K562 (cell line): Measurements from ENCODE around the gene KIF12.

ENCODE experiments used
- AFF4 ChIP-seq: sonication (generic); formaldehyde crosslinking; IDR thresholded peaks from 2 replicates; pipeline ENCODE4 v1.8.0; 2023; ENCODE audit warnings: mild to moderate bottlenecking, missing genetic modification reagents
- IRF2 ChIP-seq: sonication (generic); formaldehyde crosslinking; IDR thresholded peaks from 2 replicates; pipeline ENCODE4 v1.8.1; 2022; ENCODE audit warnings: mild to moderate bottlenecking, missing genetic modification reagents
- NCOA6 ChIP-seq: fragments of 450-650 bp; IDR thresholded peaks from 2 replicates; pipeline ENCODE4 v1.6.1; 2017; ENCODE audit warnings: mild to moderate bottlenecking
- POLR2A ChIP-seq: fragments of 450-650 bp; conservative IDR thresholded peaks from 2 replicates; pipeline ENCODE4 v1.6.1; 2016
- POLR2AphosphoS2 ChIP-seq: IDR thresholded peaks from 2 replicates; pipeline ENCODE4 v1.6.1; 2012; ENCODE audit warnings: low read length, improper control_type of control experiment
- ZBTB8A ChIP-seq: fragments of 450-650 bp; IDR thresholded peaks from 2 replicates; pipeline ENCODE4 v1.6.1; 2018; ENCODE audit warnings: mild to moderate bottlenecking, moderate library complexity; ENCODE audit not compliant: partially characterized antibody
- ZC3H8 ChIP-seq: fragments of 450-650 bp; IDR thresholded peaks from 2 replicates; pipeline ENCODE4 v1.6.1; 2017
- TF ChIP-seq, protein P1 (sequence below): fragments of 450-650 bp; IDR thresholded peaks from 2 replicates; pipeline ENCODE4 v1.6.1; 2016; ENCODE audit warnings: low read depth, mild to moderate bottlenecking, moderate library complexity
- TF ChIP-seq, protein P2 (sequence below), 3 experiments: IDR thresholded peaks in 2 of 3; conservative IDR thresholded peaks in 1 of 3; 2 replicates each; pipeline ENCODE4 v1.5.1; 2011 to 2012; ENCODE audit warnings: low read length in 3 of 3, mild to moderate bottlenecking in 3 of 3, control low read depth in 2 of 3, improper control_type of control experiment in 1 of 3, inconsistent platforms in 1 of 3, low read depth in 1 of 3, mixed read lengths in 1 of 3, moderate library complexity in 1 of 3; ENCODE audit not compliant: insufficient read depth in 2 of 3
- TF ChIP-seq, protein P3 (sequence below), 2 experiments: fragments of 450-650 bp; formaldehyde crosslinking in 1 of 2; IDR thresholded peaks; 2 replicates each; pipeline versions ENCODE4 v1.4.0 to v1.6.1; 2014 to 2020; ENCODE audit warnings: mild to moderate bottlenecking in 2 of 2, borderline replicate concordance in 1 of 2, low read depth in 1 of 2

- TF ChIP-seq, protein P1, sequence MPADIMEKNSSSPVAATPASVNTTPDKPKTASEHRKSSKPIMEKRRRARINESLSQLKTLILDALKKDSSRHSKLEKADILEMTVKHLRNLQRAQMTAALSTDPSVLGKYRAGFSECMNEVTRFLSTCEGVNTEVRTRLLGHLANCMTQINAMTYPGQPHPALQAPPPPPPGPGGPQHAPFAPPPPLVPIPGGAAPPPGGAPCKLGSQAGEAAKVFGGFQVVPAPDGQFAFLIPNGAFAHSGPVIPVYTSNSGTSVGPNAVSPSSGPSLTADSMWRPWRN: no peak
- TF ChIP-seq ZBTB8A (no peak), NCOA6 (no peak), IRF2 (CRISPR knock-in tag) (no peak), ZC3H8 (no peak), AFF4 (CRISPR knock-in tag) (no peak), POLR2A (no peak), POLR2AphosphoS2 (no peak)
- TF ChIP-seq, protein P2, sequence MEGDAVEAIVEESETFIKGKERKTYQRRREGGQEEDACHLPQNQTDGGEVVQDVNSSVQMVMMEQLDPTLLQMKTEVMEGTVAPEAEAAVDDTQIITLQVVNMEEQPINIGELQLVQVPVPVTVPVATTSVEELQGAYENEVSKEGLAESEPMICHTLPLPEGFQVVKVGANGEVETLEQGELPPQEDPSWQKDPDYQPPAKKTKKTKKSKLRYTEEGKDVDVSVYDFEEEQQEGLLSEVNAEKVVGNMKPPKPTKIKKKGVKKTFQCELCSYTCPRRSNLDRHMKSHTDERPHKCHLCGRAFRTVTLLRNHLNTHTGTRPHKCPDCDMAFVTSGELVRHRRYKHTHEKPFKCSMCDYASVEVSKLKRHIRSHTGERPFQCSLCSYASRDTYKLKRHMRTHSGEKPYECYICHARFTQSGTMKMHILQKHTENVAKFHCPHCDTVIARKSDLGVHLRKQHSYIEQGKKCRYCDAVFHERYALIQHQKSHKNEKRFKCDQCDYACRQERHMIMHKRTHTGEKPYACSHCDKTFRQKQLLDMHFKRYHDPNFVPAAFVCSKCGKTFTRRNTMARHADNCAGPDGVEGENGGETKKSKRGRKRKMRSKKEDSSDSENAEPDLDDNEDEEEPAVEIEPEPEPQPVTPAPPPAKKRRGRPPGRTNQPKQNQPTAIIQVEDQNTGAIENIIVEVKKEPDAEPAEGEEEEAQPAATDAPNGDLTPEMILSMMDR (IDR thresholded peaks at IDR 0.05 in 2 of 3, conservative IDR thresholded peaks at IDR 0.05 in 1 of 3; ENCODE audit: insufficient read depth in 2 of 3, low read depth in 1 of 3, low read length in 3 of 3): no peak
- TF ChIP-seq, protein P3, sequence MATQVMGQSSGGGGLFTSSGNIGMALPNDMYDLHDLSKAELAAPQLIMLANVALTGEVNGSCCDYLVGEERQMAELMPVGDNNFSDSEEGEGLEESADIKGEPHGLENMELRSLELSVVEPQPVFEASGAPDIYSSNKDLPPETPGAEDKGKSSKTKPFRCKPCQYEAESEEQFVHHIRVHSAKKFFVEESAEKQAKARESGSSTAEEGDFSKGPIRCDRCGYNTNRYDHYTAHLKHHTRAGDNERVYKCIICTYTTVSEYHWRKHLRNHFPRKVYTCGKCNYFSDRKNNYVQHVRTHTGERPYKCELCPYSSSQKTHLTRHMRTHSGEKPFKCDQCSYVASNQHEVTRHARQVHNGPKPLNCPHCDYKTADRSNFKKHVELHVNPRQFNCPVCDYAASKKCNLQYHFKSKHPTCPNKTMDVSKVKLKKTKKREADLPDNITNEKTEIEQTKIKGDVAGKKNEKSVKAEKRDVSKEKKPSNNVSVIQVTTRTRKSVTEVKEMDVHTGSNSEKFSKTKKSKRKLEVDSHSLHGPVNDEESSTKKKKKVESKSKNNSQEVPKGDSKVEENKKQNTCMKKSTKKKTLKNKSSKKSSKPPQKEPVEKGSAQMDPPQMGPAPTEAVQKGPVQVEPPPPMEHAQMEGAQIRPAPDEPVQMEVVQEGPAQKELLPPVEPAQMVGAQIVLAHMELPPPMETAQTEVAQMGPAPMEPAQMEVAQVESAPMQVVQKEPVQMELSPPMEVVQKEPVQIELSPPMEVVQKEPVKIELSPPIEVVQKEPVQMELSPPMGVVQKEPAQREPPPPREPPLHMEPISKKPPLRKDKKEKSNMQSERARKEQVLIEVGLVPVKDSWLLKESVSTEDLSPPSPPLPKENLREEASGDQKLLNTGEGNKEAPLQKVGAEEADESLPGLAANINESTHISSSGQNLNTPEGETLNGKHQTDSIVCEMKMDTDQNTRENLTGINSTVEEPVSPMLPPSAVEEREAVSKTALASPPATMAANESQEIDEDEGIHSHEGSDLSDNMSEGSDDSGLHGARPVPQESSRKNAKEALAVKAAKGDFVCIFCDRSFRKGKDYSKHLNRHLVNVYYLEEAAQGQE (IDR thresholded peaks at IDR 0.05; ENCODE audit: borderline replicate concordance): no peak
- TF ChIP-seq, protein P3 (CRISPR knock-in tag; IDR thresholded peaks at IDR 0.05; ENCODE audit: low read depth): no peak
Measured at GRCh38 chr9:114069476-114070187, 29.5 kb downstream of the KIF12 start.
